HG03066 (cell line): Measurements from ENCODE around the gene SSRP1.
A peak's percentile ranks its signal among the peaks of the same experiment; 100 is the strongest.
"Not testable (repeated sequence)": the region's sequence is repeated elsewhere in the genome, so short reads cannot be mapped to it uniquely, and the experiment has no call there.

Experiments
- ATAC-seq: cut with Tn5 transposase; IDR thresholded peaks from one replicate; pipeline ENCODE4 v1.9.1; 2021; ENCODE audit warnings: low read depth; ENCODE audit not compliant: unreplicated experiment

The SSRP1 gene

GRCh38 chr11:57335343-57336110, at the start of gene SSRP1:
TSS of gene SSRP1 (minus strand) at chr11:57335892. CDS start at chr11:57335121, 771 bp downstream.
- ATAC-seq: peak; percentile 100

DNA sequence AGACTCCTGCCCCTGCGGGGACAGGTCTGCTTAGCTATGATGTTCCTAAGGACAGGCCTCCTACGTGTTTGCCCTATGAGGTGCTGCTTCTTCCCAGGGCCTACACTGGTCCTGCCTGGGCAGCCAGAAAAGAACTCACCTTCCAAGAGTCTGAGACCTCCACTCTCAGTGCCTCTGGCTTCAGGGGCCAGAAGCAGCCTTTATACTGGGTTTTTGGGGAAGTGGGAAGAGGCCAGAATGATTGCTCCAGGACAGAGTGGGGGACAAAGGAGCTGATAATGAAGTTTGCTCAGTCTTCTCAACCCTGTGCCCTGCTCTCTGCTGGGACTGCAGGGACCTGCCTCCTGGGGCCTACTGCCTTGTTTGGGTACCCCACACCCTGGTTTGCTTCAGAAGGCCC, 45.3 kb upstream of the SSRP1 start, which contains the start of gene PRG3:
Gene PRG3 (minus strand): TSS at position 176 of the 400 bp plus-strand sequence. CDS start 442 bp downstream, outside the sequence.
- ATAC-seq: no peak

- ATAC-seq: no peak
These were observed 44.0 kb upstream of the SSRP1 start for GRCh38 chr11:57379732-57380131.

DNA sequence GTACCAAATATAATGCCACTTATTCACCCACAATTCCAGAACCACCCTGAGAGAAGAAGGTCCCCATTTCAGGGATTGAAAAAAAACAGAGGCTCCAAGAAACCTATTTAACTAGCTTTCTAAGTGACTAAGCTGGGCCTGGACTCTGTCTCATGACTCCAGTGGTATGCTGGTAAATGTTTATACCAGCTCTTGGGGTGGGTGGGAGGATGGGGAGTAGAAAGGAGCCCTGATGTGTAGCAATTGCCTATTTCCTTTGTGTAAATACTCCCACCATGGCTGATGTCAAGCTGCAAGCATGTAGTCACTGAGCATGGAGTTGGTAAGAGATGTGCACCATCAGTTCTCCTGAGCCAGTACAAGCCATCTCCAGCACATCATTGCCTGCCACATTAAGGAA, 42.5 kb upstream of the SSRP1 start:
- no peak for ATAC-seq

DNA sequence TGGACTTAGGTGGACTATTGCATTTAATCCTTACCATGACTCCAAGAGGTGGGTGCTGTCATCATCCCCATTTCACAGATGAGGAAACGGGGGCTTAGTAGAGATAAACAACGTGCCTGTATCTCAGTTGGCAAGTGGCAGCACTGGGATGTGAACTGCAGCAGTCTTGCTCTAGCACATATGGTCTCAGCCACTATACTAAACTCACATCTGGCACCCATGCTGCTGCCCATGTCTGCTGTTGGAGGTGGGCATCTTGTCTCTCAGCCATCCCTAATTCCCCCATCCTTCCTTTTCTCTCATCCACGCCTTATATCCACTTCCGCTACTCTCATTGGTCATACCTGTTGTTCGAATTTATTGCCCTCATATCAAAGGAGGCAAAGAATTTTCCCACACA, 41.4 kb upstream of the SSRP1 start:
- no peak for ATAC-seq

GRCh38 chr11:57376095-57377090, 40.7 kb upstream of the SSRP1 start:
- ATAC-seq: no peak

- no peak for ATAC-seq
These were observed 39.8 kb upstream of the SSRP1 start for GRCh38 chr11:57375490-57375889.

DNA sequence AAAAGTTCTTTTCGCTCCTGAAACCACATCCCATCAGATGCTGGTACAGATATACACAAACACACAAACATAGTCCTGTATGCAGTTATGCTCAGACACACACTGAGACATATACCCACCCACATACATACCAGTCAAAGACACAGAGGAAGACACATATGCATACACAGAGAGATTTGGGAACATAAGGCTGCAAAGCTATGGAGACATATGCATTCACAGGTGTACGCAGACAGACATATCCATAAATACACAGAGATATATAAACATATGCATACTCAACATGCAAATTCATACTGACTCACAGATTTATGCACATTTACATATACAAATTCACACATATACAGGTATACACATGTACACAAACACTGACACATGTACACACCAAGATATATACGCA, 39.3 kb upstream of the SSRP1 start:
- ATAC-seq: no peak

GRCh38 chr11:57373146-57373545, 37.5 kb upstream of the SSRP1 start:
- no peak for ATAC-seq

DNA sequence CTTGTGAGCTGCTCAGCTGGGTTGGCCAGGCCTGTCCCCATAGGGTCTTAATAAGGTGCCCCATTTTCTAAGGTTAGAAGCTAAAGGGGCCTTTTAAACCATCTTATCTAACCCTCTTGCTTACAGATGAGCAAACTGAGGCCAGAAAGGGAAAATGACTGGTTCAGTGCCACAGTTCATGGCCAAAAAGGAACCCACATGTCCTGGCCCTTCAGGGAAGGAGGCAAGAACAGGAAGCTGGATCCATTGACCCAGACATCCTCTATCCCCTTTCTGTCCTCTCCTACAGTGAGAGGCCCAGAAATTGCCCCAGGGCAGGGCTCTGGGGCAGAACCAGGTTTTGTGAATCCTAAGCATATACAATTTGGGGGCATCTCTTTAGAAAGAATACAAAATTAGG, 35.2 kb upstream of the SSRP1 start:
- no peak for ATAC-seq

GRCh38 chr11:57370251-57370650, 34.6 kb upstream of the SSRP1 start:
- ATAC-seq: no peak

- ATAC-seq: no peak
These were observed 33.1 kb upstream of the SSRP1 start for GRCh38 chr11:57368845-57369232.

- no peak for ATAC-seq
These were observed 32.6 kb upstream of the SSRP1 start for GRCh38 chr11:57368106-57368844.

DNA sequence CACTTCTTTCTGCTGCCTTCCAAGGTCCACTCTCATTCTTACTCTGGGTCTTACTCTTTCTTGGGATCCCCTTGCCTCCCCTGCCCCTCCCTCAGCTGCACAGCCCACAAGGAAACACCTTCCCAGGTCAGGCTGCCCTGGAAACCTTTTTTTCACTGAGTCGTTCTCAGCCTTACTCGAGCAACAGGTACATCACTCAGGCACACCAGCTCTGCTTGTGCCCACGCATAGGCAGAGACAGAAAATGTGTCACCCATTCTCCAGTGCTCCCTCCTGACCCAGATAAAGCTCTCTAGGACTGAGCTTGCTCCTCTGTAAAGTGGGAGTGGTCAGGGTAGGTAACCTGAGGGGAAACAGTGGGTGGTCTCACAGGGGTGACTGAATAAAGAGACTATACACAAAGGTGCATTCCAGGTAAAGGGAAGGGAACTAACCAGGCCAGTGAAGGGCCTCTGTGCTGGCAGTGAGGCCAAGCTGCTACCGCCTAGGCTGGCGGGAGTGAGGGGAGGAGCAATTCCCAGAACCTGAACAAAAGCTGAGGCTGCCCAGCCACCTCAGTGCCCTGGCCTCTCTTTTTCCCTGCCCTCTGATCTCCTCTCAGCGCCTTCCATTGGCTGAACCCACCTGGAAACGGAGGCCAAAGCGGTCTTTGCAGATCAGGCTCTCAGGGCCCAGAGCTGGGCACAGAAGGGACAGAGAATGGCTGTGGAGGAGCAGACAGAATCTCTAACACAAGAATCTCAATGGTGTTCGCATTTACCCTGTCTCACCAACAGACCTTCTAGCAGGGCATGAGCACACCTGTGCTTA, 29.4 kb upstream of the SSRP1 start:
- no peak for ATAC-seq

- ATAC-seq: no peak
These were observed 27.7 kb upstream of the SSRP1 start for GRCh38 chr11:57363131-57364080.

DNA sequence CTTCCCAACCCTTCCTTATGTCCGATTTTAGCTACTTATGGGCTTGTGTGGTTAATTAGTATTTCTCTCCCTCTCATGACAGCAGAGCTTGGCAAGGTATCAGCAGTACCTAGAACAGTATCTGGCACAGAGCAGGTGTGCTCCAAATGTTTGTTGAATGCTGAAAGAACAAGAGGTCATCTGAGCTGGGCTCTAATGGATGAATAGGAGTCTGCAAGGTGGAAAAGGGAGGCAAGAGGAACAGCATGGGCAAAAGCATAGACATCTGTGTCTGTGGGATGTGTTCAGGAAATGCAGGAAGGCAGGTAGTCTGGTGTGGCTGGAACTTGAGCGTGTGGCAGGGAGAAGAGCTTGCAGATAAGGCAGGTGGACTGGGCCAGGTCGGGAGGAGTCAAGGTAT, 26.2 kb upstream of the SSRP1 start:
- no peak for ATAC-seq

DNA sequence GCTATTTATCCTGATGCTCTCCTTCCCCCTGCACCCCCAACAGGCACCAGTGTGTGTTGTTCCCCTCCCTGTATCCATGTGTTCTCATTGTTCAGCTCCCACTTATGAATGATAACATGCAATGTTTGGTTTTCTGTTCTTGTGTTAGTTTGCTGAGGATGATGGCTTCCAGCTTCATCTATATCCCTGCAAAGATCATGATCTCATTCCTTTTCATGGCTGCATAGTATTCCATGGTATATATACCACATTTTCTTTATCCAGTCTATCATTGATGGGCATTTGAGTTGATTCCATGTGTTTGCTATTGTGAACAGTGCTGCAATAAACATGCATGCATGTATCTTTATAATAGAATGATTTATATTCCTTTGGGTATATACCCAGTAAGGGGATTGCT, 25.7 kb upstream of the SSRP1 start:
- not testable (repeated sequence) for ATAC-seq

DNA sequence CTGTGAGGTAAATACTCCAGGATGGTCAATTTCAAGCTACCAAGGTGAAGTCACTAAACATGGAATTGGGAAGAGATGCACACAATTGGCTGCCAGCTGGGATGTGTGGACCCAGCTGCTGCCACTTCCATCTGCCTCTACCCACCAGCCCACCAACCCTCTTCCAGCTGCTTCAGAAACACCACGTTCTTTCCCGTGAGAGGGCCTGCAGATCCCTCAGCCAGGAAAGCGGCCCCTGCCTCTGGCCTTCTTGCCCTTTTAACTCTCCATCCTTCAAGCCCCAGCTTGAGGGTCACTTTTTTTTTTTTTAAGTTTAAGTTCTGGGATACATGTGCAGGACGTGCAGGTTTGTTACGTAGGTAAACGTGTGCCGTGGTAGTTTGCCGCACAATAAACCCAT, 25.3 kb upstream of the SSRP1 start:
- no peak for ATAC-seq
